GM18499 (cell line): ENCODE measurements around the gene EPB41.

ENCODE experiments used
- ATAC-seq: cut with Tn5 transposase; IDR thresholded peaks from one replicate; pipeline ENCODE4 v1.9.1; 2021; ENCODE audit warnings: moderate number of reproducible peaks; ENCODE audit not compliant: insufficient read depth, unreplicated experiment

EPB41 gene

GRCh38 chr1:29156543-29157268, 242.3 kb downstream of the EPB41 start:
- no peak for ATAC-seq

DNA sequence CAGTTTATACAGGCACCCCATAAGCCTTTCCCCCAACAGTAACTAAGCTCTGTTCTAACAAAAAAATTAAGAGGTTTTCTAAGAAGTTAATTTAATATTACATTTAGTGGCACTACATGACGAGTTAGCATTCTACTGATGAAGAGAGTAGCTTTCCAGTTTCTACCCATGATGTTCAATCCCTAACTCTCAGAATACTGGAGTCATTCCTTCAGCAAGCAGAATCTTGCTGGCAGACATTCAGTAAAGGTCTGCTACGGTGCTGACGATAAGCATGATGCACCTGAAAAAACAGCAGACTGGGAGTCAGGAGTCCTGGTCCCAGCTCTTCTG, 242.9 kb downstream of the EPB41 start:
- ATAC-seq, result no peak

DNA sequence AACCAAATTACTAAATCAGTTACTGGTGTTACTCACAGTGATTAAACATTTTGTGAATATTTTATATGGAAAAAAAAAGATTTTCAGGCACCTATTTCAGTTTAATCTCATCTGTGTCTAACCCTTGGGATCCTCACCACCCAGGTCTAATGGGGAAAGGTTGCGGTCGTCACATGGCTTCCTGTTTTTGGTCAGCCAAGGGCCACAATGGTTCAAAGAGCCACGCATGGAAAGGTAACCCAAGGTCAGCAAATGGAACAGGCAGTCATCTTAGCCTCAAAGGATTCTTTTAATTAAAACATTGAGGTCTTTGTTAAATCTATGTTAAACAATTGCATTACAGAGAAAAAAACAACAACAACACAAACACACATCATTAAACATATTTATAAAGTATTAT, 245.4 kb downstream of the EPB41 start:
- ATAC-seq, result no peak

GRCh38 chr1:29162025-29162424, 247.7 kb downstream of the EPB41 start:
- no peak for ATAC-seq

DNA sequence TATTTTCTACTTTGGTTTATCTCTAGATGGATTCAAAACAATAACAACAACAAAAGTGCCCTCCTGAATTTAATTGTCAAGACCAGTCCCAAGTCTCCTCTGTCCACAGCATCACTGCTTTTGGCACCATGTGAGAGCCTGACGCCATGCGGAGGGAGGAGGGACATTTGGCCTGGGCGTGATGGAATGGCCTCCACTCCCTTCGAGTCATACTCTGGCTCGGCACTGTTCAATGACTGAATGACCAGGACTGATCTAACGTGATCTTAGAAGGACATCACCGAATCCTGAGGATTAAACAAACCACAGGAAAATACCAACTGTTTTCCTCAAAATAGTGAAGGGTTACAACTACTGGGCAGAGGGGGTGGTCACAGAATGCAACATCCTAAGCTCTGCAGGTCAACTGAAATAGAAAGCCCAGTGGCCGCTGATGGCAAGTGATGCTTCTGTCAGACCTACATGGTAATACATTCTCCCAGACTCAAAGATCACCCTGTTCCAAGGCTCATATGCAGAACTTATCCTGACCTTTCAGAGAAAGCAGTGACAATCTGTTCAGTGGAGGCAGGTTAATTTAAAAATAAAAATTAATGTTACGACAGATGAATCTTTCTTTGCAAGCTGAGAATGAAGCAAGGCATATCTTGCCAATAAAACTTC, 248.2 kb downstream of the EPB41 start:
- no peak for ATAC-seq

DNA sequence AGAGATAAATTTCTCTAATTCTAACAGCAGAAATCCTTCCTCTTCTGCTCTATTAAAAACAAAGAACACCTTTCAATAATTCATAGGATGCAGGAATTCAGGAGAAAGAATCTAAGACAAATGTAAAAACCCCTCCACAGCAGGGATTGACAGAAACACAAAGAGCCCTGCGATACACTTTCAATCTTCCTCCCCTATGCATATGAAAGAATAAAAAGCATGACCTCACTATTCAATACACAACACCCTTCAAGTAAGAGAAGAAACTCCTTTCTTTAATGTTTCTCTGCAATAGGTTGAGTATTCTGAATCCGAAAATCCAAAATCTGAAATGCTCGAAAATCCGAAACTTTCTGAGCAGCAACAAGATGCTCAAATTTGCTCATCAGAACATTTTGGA, 250.2 kb downstream of the EPB41 start:
- no peak for ATAC-seq

DNA sequence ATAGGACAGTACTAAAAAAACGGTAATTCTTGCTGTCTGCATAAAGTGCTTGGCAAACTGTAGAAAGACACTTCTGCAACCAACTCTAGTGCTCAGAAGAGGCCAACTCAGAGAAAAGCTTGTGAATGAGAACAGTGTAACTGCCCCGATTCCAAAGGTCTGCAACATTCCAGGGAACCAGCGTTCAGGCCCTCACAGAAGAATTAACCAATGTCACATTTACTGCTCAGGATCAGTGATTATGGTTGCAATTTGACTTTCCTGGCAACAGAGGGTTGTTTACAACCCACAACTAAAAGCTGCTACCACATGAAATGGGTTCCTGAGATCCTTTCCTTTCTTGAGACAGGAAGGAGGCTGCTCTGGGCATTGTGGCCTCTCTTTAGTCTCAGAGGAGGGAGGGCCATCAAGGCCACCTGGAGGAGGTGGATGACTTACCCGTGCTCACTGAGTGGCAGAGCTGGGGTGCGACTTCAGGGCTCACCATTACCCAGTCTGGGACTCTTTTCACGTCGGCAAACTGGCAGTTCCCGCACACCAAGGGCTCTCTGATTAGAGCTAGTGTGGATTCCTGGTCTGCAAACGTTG, 252.0 kb downstream of the EPB41 start:
- ATAC-seq, result no peak

GRCh38 chr1:29167904-29168303, 253.5 kb downstream of the EPB41 start:
- no peak for ATAC-seq
